Right atrium auricular region (tissue), 2 donors: ENCODE results near the gene MRAP. TPM values are rescaled to one million over a fixed set of nuclear protein-coding genes. Genes with fewer than 3 reads are reported as not detected.

Experiments used
- DNase-seq: peaks from one replicate; pipeline ENCODE4 v3.0.0-alpha.2; 2019; ENCODE audit warnings: low spot score
- H3K27ac ChIP-seq, 2 donors: fragments of 200-600 bp; sonication (generic); 1 replicate in 1 of 2; 2 replicates in 1 of 2; pipeline ENCODE4 v1.5.1; 2016 to 2019
- H3K27me3 ChIP-seq, 2 donors: fragments of 200-600 bp; sonication (generic); one replicate each; pipeline versions ENCODE4 v1.5.1 to v1.6.0; 2017 to 2019
- H3K36me3 ChIP-seq: fragments of 200-600 bp; sonication (generic); one replicate; pipeline ENCODE4 v1.5.1; 2016
- H3K4me1 ChIP-seq, 2 donors: fragments of 200-600 bp; sonication (generic); one replicate each; pipeline versions ENCODE4 v1.5.1 to v1.6.0; 2017 to 2019
- H3K4me3 ChIP-seq, 2 donors: fragments of 200-600 bp; sonication (generic); 1 replicate in 1 of 2; 2 replicates in 1 of 2; pipeline ENCODE4 v1.5.1; 2017 to 2019; ENCODE audit warnings: mild to moderate bottlenecking in 1 of 2, moderate library complexity in 1 of 2
- H3K9me3 ChIP-seq, 2 donors: fragments of 200-600 bp; sonication (generic); one replicate each; pipeline ENCODE4 v1.5.1; 2019
- total RNA-seq, 2 donors: library from RNA; depleted of rRNA; stranded (reverse); fragments of >200 nt; gene quantifications; one replicate each; pipeline ENCODE4 v1.1.0, GENCODE V29; 2016
- TF ChIP-seq, protein P1 (sequence below), 2 donors: fragments of 200-600 bp; sonication (generic); IDR thresholded peaks; one replicate each; pipeline ENCODE4 v1.5.1; 2019; ENCODE audit warnings: antibody characterized with exemption in 2 of 2

The MRAP gene
- total RNA-seq, 2 donors from 2014 or later = 5.3 TPM; not detected in 1

DNA sequence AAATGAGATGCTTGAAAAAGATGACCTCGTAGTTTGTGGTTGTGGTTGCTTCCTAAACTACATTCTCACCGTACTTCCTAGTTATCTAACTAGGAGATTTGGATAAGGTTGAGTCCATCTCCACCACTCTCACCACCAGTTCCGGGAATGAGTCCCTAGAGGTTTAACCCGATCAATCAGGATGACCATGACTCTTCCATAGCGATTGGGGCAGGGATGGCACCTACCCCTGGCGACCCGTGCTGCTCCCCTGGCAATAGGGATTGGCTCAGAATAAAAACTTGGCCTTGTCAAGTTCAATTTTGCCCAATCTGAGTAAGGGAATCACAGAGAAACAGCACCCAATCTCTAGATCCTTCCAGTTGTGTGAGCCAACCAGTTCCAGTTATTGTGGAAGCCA lies 17.1 kb upstream of the MRAP start:
- Histone ChIP-seq H3K27me3 (no peaks in the 10 kb centered on the region), H3K27ac (no peak overlapping the region), H3K4me1 (peaks cover 0 to 19% of the 10 kb centered on the region in 2 donors), H3K9me3 (no peaks in the 10 kb centered on the region), H3K4me3 (no peak overlapping the region), H3K36me3 (no peaks in the 10 kb centered on the region)
- DNase-seq = no peak
- TF ChIP-seq, protein P1, sequence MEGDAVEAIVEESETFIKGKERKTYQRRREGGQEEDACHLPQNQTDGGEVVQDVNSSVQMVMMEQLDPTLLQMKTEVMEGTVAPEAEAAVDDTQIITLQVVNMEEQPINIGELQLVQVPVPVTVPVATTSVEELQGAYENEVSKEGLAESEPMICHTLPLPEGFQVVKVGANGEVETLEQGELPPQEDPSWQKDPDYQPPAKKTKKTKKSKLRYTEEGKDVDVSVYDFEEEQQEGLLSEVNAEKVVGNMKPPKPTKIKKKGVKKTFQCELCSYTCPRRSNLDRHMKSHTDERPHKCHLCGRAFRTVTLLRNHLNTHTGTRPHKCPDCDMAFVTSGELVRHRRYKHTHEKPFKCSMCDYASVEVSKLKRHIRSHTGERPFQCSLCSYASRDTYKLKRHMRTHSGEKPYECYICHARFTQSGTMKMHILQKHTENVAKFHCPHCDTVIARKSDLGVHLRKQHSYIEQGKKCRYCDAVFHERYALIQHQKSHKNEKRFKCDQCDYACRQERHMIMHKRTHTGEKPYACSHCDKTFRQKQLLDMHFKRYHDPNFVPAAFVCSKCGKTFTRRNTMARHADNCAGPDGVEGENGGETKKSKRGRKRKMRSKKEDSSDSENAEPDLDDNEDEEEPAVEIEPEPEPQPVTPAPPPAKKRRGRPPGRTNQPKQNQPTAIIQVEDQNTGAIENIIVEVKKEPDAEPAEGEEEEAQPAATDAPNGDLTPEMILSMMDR (IDR thresholded peaks at IDR 0.05) = no peak

DNA sequence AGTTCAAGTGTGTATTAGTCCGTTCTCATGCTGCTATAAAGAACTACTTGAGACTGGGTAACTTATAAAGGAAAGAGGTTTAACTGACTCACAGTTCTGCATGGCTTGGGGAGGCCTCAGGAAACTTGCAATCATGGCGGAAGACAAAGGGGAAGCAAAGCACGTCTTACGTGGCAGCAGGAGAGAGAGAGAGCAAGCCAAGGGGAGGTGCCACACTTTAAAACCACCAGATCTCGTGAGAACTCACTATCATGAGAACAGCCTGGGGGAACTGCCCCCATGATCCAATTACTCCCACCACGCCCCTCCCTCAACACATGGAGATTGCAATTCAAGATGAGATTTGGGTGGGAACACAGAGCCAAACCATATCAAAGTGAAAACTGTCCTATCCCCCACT lies 15.7 kb upstream of the MRAP start:
- H3K4me1 ChIP-seq = peaks cover 0 to 17% of the 10 kb centered on the region in 2 donors
- H3K27me3 ChIP-seq = no peaks in the 10 kb centered on the region
- no peak overlapping the region for H3K4me3 ChIP-seq
- TF ChIP-seq, protein P1 (IDR thresholded peaks at IDR 0.05) = no peak
- H3K9me3 ChIP-seq = no peaks in the 10 kb centered on the region
- no peak for DNase-seq
- no peak overlapping the region for H3K27ac ChIP-seq
- H3K36me3 ChIP-seq = no peaks in the 10 kb centered on the region

DNA sequence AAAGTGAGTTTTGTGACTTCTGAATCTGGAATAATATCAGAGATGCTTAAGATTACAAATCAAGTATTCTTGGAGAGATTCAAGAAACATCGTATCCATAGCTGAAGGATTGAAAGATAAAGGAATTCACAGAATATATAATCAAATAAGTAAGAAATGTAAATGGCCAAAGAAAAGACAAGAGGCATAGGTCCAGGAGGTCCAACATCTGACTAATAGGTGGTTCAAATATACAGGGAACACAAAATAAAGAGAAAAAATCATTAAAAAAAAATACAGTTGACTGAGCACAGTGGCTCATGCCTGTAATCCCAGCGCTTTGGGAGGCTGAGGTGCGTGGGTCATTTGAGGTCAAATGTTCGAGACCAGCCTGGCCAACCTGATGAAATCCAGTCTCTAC lies 13.2 kb upstream of the MRAP start:
- Histone ChIP-seq H3K4me3 (no peak overlapping the region), H3K4me1 (no peaks in the 10 kb centered on the region), H3K9me3 (no peaks in the 10 kb centered on the region), H3K36me3 (no peaks in the 10 kb centered on the region), H3K27me3 (no peaks in the 10 kb centered on the region), H3K27ac (no peak overlapping the region)
- no peak for DNase-seq
- TF ChIP-seq, protein P1 (IDR thresholded peaks at IDR 0.05) = no peak

DNA sequence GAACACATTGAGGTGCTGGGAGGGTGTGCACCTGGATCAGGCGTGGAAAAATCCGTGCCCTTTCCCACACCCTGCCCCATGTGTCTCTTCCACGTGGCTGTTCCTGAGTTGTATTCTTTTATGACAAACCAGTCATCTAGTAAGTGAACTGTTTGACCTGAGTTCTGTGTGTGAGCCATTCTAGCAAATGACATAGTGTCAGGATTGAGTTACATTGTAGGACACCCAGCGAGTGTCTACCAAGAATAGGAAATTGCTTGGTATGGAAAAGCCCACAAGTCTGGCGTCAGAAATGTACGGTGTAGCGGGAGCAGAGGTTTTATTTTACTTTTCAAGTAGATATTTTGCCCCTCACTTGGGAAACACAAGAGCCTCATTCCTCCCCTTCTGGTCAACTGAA lies 1.2 kb upstream of the MRAP start:
- H3K27me3 ChIP-seq = no peaks in the 10 kb centered on the region
- H3K36me3 ChIP-seq = no peaks in the 10 kb centered on the region
- no peaks in the 10 kb centered on the region for H3K4me1 ChIP-seq
- no peaks in the 10 kb centered on the region for H3K9me3 ChIP-seq
- H3K27ac ChIP-seq = no peak overlapping the region
- H3K4me3 ChIP-seq = no peak overlapping the region
- DNase-seq = no peak
- TF ChIP-seq, protein P1 (IDR thresholded peaks at IDR 0.05) = no peak

DNA sequence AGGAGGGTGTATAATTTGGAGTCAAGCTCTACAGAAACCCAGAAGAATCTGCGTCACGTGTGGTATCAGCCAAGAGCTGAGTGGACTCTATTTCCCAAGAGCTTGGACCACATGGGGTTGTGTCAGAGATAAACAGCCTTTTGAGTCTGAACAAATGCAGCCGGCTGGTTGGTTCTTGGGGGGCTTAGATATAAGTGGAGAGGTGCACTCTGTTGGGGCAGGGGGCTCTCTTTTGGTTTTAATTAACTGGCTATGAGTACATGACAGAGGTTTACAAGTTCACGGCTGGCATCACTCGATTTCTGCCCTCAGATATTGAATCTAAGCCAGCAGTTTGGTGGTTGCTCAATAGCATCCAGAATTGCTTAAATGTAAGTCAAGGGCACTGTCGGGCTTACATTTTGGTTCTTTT lies 501 bp upstream of the MRAP start:
- Histone ChIP-seq H3K4me1 (no peaks in the 10 kb centered on the region), H3K4me3 (no peak overlapping the region), H3K27ac (no peak overlapping the region), H3K36me3 (no peaks in the 10 kb centered on the region), H3K27me3 (no peaks in the 10 kb centered on the region), H3K9me3 (no peaks in the 10 kb centered on the region)
- TF ChIP-seq, protein P1 (IDR thresholded peaks at IDR 0.05) = no peak
- peak; percentile 75 for DNase-seq

DNA sequence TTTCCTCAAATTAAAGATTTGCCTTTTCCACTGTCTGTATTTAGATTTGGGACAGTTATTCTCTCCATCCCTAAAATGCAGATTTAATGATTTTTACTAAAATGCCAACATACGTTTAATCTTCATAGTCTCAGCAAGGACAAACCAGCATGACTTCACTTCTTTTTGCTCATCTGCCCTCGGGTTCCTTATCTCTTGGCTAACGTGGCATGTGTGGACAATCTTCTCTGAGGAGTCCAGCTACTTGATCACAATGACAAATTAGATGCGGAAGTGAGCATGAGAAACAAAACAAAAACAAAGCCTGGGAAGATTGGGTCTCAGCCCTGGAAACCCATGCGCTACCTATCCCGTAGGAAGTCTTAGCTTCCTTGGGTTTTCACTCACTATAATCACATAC lies 1.0 kb downstream of the MRAP start:
- H3K4me1 ChIP-seq = no peaks in the 10 kb centered on the region
- no peaks in the 10 kb centered on the region for H3K36me3 ChIP-seq
- no peaks in the 10 kb centered on the region for H3K9me3 ChIP-seq
- no peak overlapping the region for H3K27ac ChIP-seq
- no peak for DNase-seq
- H3K27me3 ChIP-seq = no peaks in the 10 kb centered on the region
- TF ChIP-seq, protein P1 (IDR thresholded peaks at IDR 0.05) = no peak
- no peak overlapping the region for H3K4me3 ChIP-seq
